Right lung (tissue), 5 donors: ENCODE data around the gene PUM1. TPM values are rescaled to one million over a fixed set of nuclear protein-coding genes. Genes with fewer than 3 reads are reported as not detected.

Source experiments
- polyA plus RNA-seq, 5 donors: library from polyadenylated mRNA; unstranded; fragments of 120-200 nt; gene quantifications; one replicate each; pipeline versions ENCODE4 v1.2.1 to v1.2.3, GENCODE V29; 2013; ENCODE audit warnings: inconsistent platforms in 1 of 5, low replicate concordance in 1 of 5; ENCODE audit not compliant: insufficient read length in 5 of 5, insufficient read depth in 1 of 5

Gene PUM1
- polyA plus RNA-seq, 5 donors, result 69.6 to 122 (median 114) TPM

Other genes with a start within 250 kb of the PUM1 start
- 10 to 100 TPM; 31.6 to 44.1 (median 33.7) TPM for gene SDC3, start 157.0 kb downstream of the PUM1 start, polyA plus RNA-seq
- gene NKAIN1, start 174.2 kb upstream of the PUM1 start, polyA plus RNA-seq, result 1 to 10 TPM; 1.7 to 3.2 (median 2.4) TPM
- gene SNRNP40, start 231.1 kb upstream of the PUM1 start, polyA plus RNA-seq, result 10 to 100 TPM; 68.8 to 73.0 (median 70.4) TPM
- gene ZCCHC17, start 231.3 kb upstream of the PUM1 start, polyA plus RNA-seq, result 10 to 100 TPM; 39.9 to 50.9 (median 43.6) TPM